Keratinocyte (primary cell): Measurements from ENCODE around the gene IRF9. TPM values are rescaled to one million over a fixed set of nuclear protein-coding genes. Genes with fewer than 3 reads are reported as not detected.

Experiments
- DNase-seq: peaks from one replicate; pipeline ENCODE4 v3.0.0-alpha.2; 2011; ENCODE audit warnings: low read depth, missing footprints, low spot score
- FAIRE-seq: peaks from 2 replicates; lab custom pipeline; 2011; peaks lifted over from hg19 to GRCh38; lab: Jason Lieb, UNC
- H2AFZ ChIP-seq: 2 replicates; pipeline ENCODE4 v1.6.0; 2012; ENCODE audit warnings: low read length, control low read depth, inconsistent platforms; ENCODE audit not compliant: control insufficient read depth
- H3K27ac ChIP-seq: 2 replicates; pipeline ENCODE4 v1.5.1; 2011; ENCODE audit warnings: low read length; ENCODE audit not compliant: control insufficient read depth, insufficient read depth
- H3K27me3 ChIP-seq: 3 replicates; pipeline ENCODE4 v1.6.0; 2011; ENCODE audit warnings: low read length; ENCODE audit not compliant: control insufficient read depth, insufficient read depth; ENCODE audit errors: extremely low read depth
- H3K36me3 ChIP-seq, 2 experiments: 2 replicates in 1 of 2; 3 replicates in 1 of 2; pipeline ENCODE4 v1.5.1; 2011; ENCODE audit warnings: low read length in 2 of 2, mild to moderate bottlenecking in 1 of 2; ENCODE audit not compliant: control insufficient read depth in 2 of 2, insufficient read depth in 2 of 2; ENCODE audit errors: extremely low read depth in 1 of 2
- H3K4me1 ChIP-seq: 3 replicates; pipeline ENCODE4 v1.5.1; 2011; ENCODE audit warnings: low read length; ENCODE audit not compliant: control insufficient read depth, insufficient read depth; ENCODE audit errors: extremely low read depth
- H3K4me2 ChIP-seq: 3 replicates; pipeline ENCODE4 v1.6.0; 2011; ENCODE audit warnings: low read depth, low read length; ENCODE audit not compliant: control insufficient read depth, insufficient read depth; ENCODE audit errors: extremely low read depth
- H3K4me3 ChIP-seq, 3 experiments: fragments of 200-600 bp in 1 of 3; sonication (generic) in 1 of 3; 2 replicates in 2 of 3; 3 replicates in 1 of 3; pipeline ENCODE4 v1.5.1; 2011 to 2016; ENCODE audit warnings: low read length in 3 of 3, mild to moderate bottlenecking in 3 of 3, control low read depth in 2 of 3, inconsistent platforms in 1 of 3, low read depth in 1 of 3, mixed read lengths in 1 of 3, mixed run types in 1 of 3, moderate library complexity in 1 of 3; ENCODE audit not compliant: control insufficient read depth in 2 of 3, insufficient read depth in 2 of 3; ENCODE audit errors: extremely low read depth in 1 of 3
- H3K79me2 ChIP-seq: 2 replicates; pipeline ENCODE4 v1.6.0; 2012; ENCODE audit warnings: low read length; ENCODE audit not compliant: control insufficient read depth, insufficient read depth
- H3K9ac ChIP-seq: 3 replicates; pipeline ENCODE4 v1.6.0; 2011; ENCODE audit warnings: low read length; ENCODE audit not compliant: control insufficient read depth, insufficient read depth; ENCODE audit errors: extremely low read depth
- H3K9me1 ChIP-seq: 3 replicates; pipeline ENCODE4 v1.6.0; 2011; ENCODE audit warnings: low read length; ENCODE audit not compliant: control insufficient read depth, insufficient read depth; ENCODE audit errors: extremely low read depth
- H3K9me3 ChIP-seq: 2 replicates; pipeline ENCODE4 v1.5.1; 2012; ENCODE audit warnings: low read depth, low read length; ENCODE audit not compliant: control insufficient read depth
- H4K20me1 ChIP-seq: 3 replicates; pipeline ENCODE4 v1.6.0; 2011; ENCODE audit warnings: low read length; ENCODE audit not compliant: control insufficient read depth, insufficient read depth; ENCODE audit errors: extremely low read depth
- CTCF ChIP-seq, 3 experiments: IDR thresholded peaks in 1 of 3; conservative IDR thresholded peaks in 1 of 3; optimal IDR thresholded peaks in 1 of 3; 2 replicates in 2 of 3; 3 replicates in 1 of 3; pipeline versions ENCODE3 to v1.5.1; 2011; ENCODE audit warnings: low read length in 3 of 3, mild to moderate bottlenecking in 3 of 3, moderate library complexity in 2 of 3, control low read depth in 1 of 3, inconsistent platforms in 1 of 3; ENCODE audit not compliant: insufficient read depth in 2 of 3; ENCODE audit errors: extremely low read depth in 1 of 3
- EZH2 ChIP-seq: IDR thresholded peaks from one replicate; pipeline ENCODE4 v1.6.1; 2012; ENCODE audit warnings: inconsistent platforms, mild to moderate bottlenecking, low read length, moderate library complexity
- dilution Hi-C: fragments of 300-500 bp; cut with MboI; formaldehyde crosslinking; loops from one replicate; pipeline ENCODE4 v1.7.0; 2020; ENCODE audit warnings: low sequenced_read_pairs; ENCODE audit not compliant: extremely low pct_ligation_motif_present
- polyA plus RNA-seq, 5 experiments: library from polyadenylated mRNA; depleted of rRNA in 3 of 5; stranded (reverse) in 3 of 5; stranded (forward) in 1 of 5; unstranded in 1 of 5; fragments of >200 nt; gene quantifications; 1 replicate in 1 of 5; 2 replicates in 3 of 5; 3 replicates in 1 of 5; pipeline versions ENCODE4 v1.2.1 to v1.2.3, GENCODE V29; 2011 to 2012; ENCODE audit warnings: missing spikeins in 2 of 5, low read depth in 1 of 5, low replicate concordance in 1 of 5

IRF9 gene
- polyA plus RNA-seq, 1 donor (not counting 4 experiments of a cell fraction or from before 2014, with no cell fraction given), result 117 TPM

GRCh38 chr14:24159777-24160498, 1.1 kb upstream of the IRF9 start:
- dilution Hi-C loops, result no loop called here
- Histone ChIP-seq H3K36me3 (peaks cover 52 to 60% of the 10 kb centered on the region in 2 experiments), H4K20me1 (no peaks in the 10 kb centered on the region), H3K79me2 (peaks cover 32% of the 10 kb centered on the region), H3K9me3 (no peaks in the 10 kb centered on the region), H3K4me2 (no peak overlapping the region), H3K27ac (no peak overlapping the region), H3K9me1 (no peaks in the 10 kb centered on the region), H3K27me3 (no peaks in the 10 kb centered on the region), H3K4me1 (peaks cover 29% of the 10 kb centered on the region), H3K9ac (no peak overlapping the region), H2AFZ (no peak overlapping the region), H3K4me3 (no peak overlapping the region)
- no peak for DNase-seq
- TF ChIP-seq CTCF (optimal IDR thresholded peaks at IDR 0.05 in 1 of 3, IDR thresholded peaks at IDR 0.05 in 1 of 3, conservative IDR thresholded peaks at IDR 0.05 in 1 of 3; ENCODE audit: extremely low read depth in 1 of 3, insufficient read depth in 2 of 3, low read length in 3 of 3) (no peak), EZH2 (no peak)
- FAIRE-seq, result no peak

- Histone ChIP-seq H2AFZ (no peak overlapping the region), H3K79me2 (peaks cover 32% of the 10 kb centered on the region), H3K4me2 (no peak overlapping the region), H3K9ac (peak overlapping the region; percentile 100), H3K4me1 (peaks cover 29% of the 10 kb centered on the region), H3K27ac (peak overlapping the region; percentile 99), H4K20me1 (no peaks in the 10 kb centered on the region), H3K9me1 (no peaks in the 10 kb centered on the region), H3K9me3 (no peaks in the 10 kb centered on the region), H3K27me3 (no peaks in the 10 kb centered on the region), H3K4me3 (no peak overlapping the region), H3K36me3 (peaks cover 51 to 60% of the 10 kb centered on the region in 2 experiments)
- TF ChIP-seq CTCF (optimal IDR thresholded peaks at IDR 0.05 in 1 of 3, IDR thresholded peaks at IDR 0.05 in 1 of 3, conservative IDR thresholded peaks at IDR 0.05 in 1 of 3; ENCODE audit: extremely low read depth in 1 of 3, insufficient read depth in 2 of 3, low read length in 3 of 3) (no peak), EZH2 (no peak)
- FAIRE-seq, result no peak
- no peak for DNase-seq
- dilution Hi-C loops, result no loop called here
These were observed 591 bp upstream of the IRF9 start for GRCh38 chr14:24160499-24160849.
